Panc1 (cell line): Measurements from ENCODE around the gene EIF3CL. TPM values are rescaled to one million over a fixed set of nuclear protein-coding genes. Genes with fewer than 3 reads are reported as not detected.
"Not testable (repeated sequence)": the region's sequence is repeated elsewhere in the genome, so short reads cannot be mapped to it uniquely, and the experiment has no call there.

Experiments
- ATAC-seq: fragments of 200-7000 bp; cut with Tn5 transposase; 2 replicates; pipeline ENCODE4 v1.9.1; 2020; ENCODE audit warnings: mild to moderate bottlenecking, moderate library complexity
- Bru-seq: library from RNA; stranded (reverse); fragments of 400-500 nt; gene quantifications from one replicate; lab custom pipeline; 2021; lab: Mats Ljungman, UMichigan
- BruChase-seq, 2 experiments: library from RNA; stranded (reverse); fragments of 400-500 nt; gene quantifications; one replicate each; lab custom pipeline; 2021; lab: Mats Ljungman, UMichigan
- BruUV-seq: library from RNA; stranded (reverse); fragments of 400-500 nt; replicated peaks from 2 replicates; lab custom pipeline; 2021; lab: Mats Ljungman, UMichigan
- CTCF ChIA-PET: fragments of 300-600 bp; sonication (Branson Sonifier 250); formaldehyde crosslinking; loops from one replicate; lab custom pipeline; 2022; ENCODE audit warnings: antibody characterized with exemption; lab: Charles Lee
- POLR2A ChIA-PET: fragments of 300-600 bp; sonication (Branson Sonifier 250); formaldehyde crosslinking; loops from one replicate; lab custom pipeline; 2022; ENCODE audit warnings: antibody characterized with exemption; lab: Charles Lee
- DNase-seq: peaks from one replicate; pipeline ENCODE4 v3.0.0-alpha.2; 2010; ENCODE audit warnings: low read depth, low spot score
- H3K27ac ChIP-seq: 2 replicates; pipeline ENCODE4 v1.5.1; 2011; ENCODE audit warnings: mild to moderate bottlenecking, low read length, inconsistent platforms
- H3K27me3 ChIP-seq: fragments of 200-500 bp; sonication (Bioruptor generic); 2 replicates; pipeline ENCODE4 v1.6.0; 2014; ENCODE audit warnings: low read length, inconsistent platforms; ENCODE audit not compliant: control insufficient read depth, insufficient read depth
- H3K36me3 ChIP-seq: fragments of 200-500 bp; sonication (Bioruptor generic); 2 replicates; pipeline ENCODE4 v1.5.1; 2014; ENCODE audit warnings: inconsistent platforms, mild to moderate bottlenecking, low read length, moderate library complexity; ENCODE audit not compliant: control insufficient read depth, insufficient read depth
- H3K4me1 ChIP-seq: 2 replicates; pipeline ENCODE4 v1.5.1; 2011; ENCODE audit warnings: inconsistent platforms, mild to moderate bottlenecking, low read length, moderate library complexity; ENCODE audit not compliant: control insufficient read depth, insufficient read depth
- H3K4me3 ChIP-seq, 2 experiments: 2 replicates each; pipeline ENCODE4 v1.5.1; 2011 to 2012; ENCODE audit warnings: low read depth in 2 of 2, low read length in 2 of 2, mild to moderate bottlenecking in 2 of 2, inconsistent platforms in 1 of 2, moderate library complexity in 1 of 2
- H3K9me3 ChIP-seq: fragments of 200-500 bp; sonication (Bioruptor generic); 2 replicates; pipeline ENCODE4 v1.5.1; 2014; ENCODE audit warnings: low read depth, mild to moderate bottlenecking, inconsistent platforms, low read length, moderate library complexity; ENCODE audit not compliant: control insufficient read depth, insufficient read depth
- in situ Hi-C: cut with HindIII; loops from 2 replicates; pipeline ENCODE4 v1.10.0; 2016; ENCODE audit warnings: low sequenced_read_pairs, low pct_unique_long_range_greater_than_20kb
- intact Hi-C: fragments of 100-400 bp; cut with micrococcal nuclease; formaldehyde crosslinking; loops from one replicate; pipeline ENCODE4 v1.10.0; 2022; ENCODE audit not compliant: unreplicated experiment
- long read RNA-seq: library from polyadenylated mRNA; unstranded; transcript quantifications from one replicate; pipeline ENCODE4 v2.0.0, GENCODE V29; 2021; ENCODE audit not compliant: unreplicated experiment
- polyA plus RNA-seq: library from polyadenylated mRNA; unstranded; fragments of >200 nt; gene quantifications from one replicate; pipeline ENCODE4 v1.2.1, GENCODE V29; 2012; ENCODE audit warnings: missing spikeins; ENCODE audit not compliant: insufficient read length
- total RNA-seq: library from RNA; stranded (reverse); gene quantifications from one replicate; pipeline ENCODE4 v1.2.1, GENCODE V29; 2021; ENCODE audit not compliant: unreplicated experiment

The EIF3CL gene, protein sequence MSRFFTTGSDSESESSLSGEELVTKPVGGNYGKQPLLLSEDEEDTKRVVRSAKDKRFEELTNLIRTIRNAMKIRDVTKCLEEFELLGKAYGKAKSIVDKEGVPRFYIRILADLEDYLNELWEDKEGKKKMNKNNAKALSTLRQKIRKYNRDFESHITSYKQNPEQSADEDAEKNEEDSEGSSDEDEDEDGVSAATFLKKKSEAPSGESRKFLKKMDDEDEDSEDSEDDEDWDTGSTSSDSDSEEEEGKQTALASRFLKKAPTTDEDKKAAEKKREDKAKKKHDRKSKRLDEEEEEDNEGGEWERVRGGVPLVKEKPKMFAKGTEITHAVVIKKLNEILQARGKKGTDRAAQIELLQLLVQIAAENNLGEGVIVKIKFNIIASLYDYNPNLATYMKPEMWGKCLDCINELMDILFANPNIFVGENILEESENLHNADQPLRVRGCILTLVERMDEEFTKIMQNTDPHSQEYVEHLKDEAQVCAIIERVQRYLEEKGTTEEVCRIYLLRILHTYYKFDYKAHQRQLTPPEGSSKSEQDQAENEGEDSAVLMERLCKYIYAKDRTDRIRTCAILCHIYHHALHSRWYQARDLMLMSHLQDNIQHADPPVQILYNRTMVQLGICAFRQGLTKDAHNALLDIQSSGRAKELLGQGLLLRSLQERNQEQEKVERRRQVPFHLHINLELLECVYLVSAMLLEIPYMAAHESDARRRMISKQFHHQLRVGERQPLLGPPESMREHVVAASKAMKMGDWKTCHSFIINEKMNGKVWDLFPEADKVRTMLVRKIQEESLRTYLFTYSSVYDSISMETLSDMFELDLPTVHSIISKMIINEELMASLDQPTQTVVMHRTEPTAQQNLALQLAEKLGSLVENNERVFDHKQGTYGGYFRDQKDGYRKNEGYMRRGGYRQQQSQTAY
- 64.2 TPM for total RNA-seq
- 22.4 TPM for polyA plus RNA-seq
- percentile 52 among the genes with signal in this experiment for Bru-seq, nascent RNA
- percentile 48 among the genes with signal in this experiment for BruChase-seq, experiment 1, labeled RNA remaining after a 2-hour chase
- BruChase-seq, experiment 2, labeled RNA remaining after a 6-hour chase: percentile 49 among the genes with signal in this experiment
- long read RNA-seq, transcript EIF3CL-201 (21 exons, 3,085 nt): major isoform, 6 of 179 reads
- long read RNA-seq, partial matches to known transcripts: 166 of 179 reads
- long read RNA-seq, other reads (novel, unspliced or antisense): 7 of 179 reads

DNA sequence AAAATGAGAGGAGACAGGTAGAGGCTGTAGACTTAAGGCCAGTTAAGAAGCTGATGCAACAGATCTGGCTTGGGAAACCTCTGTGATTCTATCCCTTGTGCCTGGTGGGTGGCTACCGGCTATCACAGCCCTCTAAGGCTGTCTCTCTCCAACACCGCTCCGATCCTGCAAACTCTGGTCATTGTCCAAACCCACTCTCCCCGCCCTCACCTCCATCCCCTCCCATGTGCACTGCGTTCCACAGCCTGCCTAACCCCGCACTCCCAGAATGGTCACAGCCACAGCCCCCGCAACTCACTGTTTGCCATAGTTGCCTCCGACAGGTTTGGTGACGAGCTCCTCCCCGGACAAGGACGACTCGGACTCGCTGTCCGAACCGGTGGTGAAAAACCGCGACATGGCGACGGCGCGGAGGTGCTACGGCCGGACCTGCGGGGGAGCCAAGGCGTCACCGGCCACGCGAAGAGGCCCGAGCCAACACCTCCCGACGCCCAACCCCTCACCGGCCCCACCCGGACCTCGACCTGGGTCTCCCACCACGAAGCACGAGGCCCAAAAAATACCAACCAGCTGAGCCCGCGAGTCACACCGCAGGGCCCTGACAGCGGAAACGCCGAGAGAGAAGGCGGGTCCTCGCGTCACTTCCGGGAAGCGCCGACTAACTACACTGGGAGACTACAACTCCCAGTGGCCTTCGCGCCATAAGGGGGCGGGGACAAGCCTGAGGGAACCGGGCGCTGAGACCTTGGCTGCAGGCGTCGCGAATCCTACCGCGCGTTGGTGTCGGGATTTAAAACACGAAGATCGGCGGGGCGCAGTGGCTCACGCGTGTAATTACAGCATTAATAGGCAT is at the start of gene EIF3CL:
Gene EIF3CL (minus strand): TSS at position 622 of the 853 bp plus-strand sequence. CDS start 223 bp downstream, at position 399.
- H3K27ac ChIP-seq, BruUV-seq, H3K9me3 ChIP-seq, in situ Hi-C loops, POLR2A ChIA-PET, intact Hi-C loops, H3K4me1 ChIP-seq, H3K36me3 ChIP-seq, DNase-seq, CTCF ChIA-PET, H3K27me3 ChIP-seq: not testable (repeated sequence)
- peak; percentile 100 for ATAC-seq
- peak within 1 kb of the TSS; percentile 41 to 51 for H3K4me3 ChIP-seq

GRCh38 chr16:28447081-28447480 is 43.4 kb upstream of the EIF3CL start:
- H3K27ac ChIP-seq, H3K4me1 ChIP-seq, BruUV-seq, H3K9me3 ChIP-seq, CTCF ChIA-PET, H3K27me3 ChIP-seq, intact Hi-C loops, in situ Hi-C loops, H3K36me3 ChIP-seq, POLR2A ChIA-PET, ATAC-seq, H3K4me3 ChIP-seq, DNase-seq: not testable (repeated sequence)

GRCh38 chr16:28446388-28446787 is 42.7 kb upstream of the EIF3CL start:
- in situ Hi-C loops, H3K4me3 ChIP-seq, H3K36me3 ChIP-seq, H3K9me3 ChIP-seq, H3K4me1 ChIP-seq, intact Hi-C loops, H3K27me3 ChIP-seq, H3K27ac ChIP-seq, POLR2A ChIA-PET, DNase-seq, BruUV-seq, CTCF ChIA-PET: not testable (repeated sequence)
- peak; percentile 56; the same call in 1 of the 2 replicates for ATAC-seq

GRCh38 chr16:28443943-28444342 is 40.3 kb upstream of the EIF3CL start:
- H3K27me3 ChIP-seq, DNase-seq, H3K4me1 ChIP-seq, CTCF ChIA-PET, ATAC-seq, in situ Hi-C loops, H3K36me3 ChIP-seq, H3K9me3 ChIP-seq, POLR2A ChIA-PET, H3K27ac ChIP-seq, BruUV-seq, H3K4me3 ChIP-seq, intact Hi-C loops: not testable (repeated sequence)

DNA sequence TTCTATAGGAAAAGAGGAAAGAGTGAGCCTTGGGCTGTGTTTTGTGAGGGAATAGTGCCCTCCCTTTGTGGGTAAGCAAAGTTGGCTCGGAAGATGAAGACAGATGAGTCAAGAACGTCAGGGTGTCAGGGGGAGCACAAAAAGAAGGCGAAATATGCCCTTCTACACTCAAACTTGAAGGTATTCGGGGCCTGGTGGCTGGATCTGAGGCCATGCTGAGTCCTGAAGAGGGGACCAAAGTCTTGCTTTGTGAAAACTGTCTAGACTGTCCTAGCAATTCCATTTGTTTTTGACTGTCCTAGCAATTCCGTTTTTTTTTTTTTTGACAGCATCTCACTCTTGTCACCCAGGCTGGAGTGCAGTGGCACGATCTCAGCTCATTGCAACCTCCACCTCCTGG is 35.3 kb upstream of the EIF3CL start:
- H3K27ac ChIP-seq, H3K27me3 ChIP-seq, H3K9me3 ChIP-seq, CTCF ChIA-PET, H3K4me1 ChIP-seq, in situ Hi-C loops, H3K4me3 ChIP-seq, ATAC-seq, DNase-seq, intact Hi-C loops, H3K36me3 ChIP-seq, POLR2A ChIA-PET, BruUV-seq: not testable (repeated sequence)

- H3K4me3 ChIP-seq, DNase-seq, H3K27me3 ChIP-seq, ATAC-seq, CTCF ChIA-PET, BruUV-seq, H3K9me3 ChIP-seq, H3K27ac ChIP-seq, H3K36me3 ChIP-seq, in situ Hi-C loops, intact Hi-C loops, POLR2A ChIA-PET, H3K4me1 ChIP-seq: not testable (repeated sequence)
These were observed 31.7 kb upstream of the EIF3CL start for GRCh38 chr16:28435340-28435739.
